GM06990 (cell line): ENCODE measurements around the gene TMF1.

Source experiments
- DNase-seq: peaks from one replicate; pipeline ENCODE4 v3.0.0-alpha.2; 2011; ENCODE audit not compliant: insufficient read length; ENCODE audit errors: extremely low read depth
- H3K27me3 ChIP-seq: replicated peaks from 2 replicates; pipeline ENCODE4 v1.6.0; 2011; ENCODE audit warnings: low read length; ENCODE audit not compliant: control insufficient read depth, insufficient read depth
- H3K36me3 ChIP-seq: 2 replicates; pipeline ENCODE4 v1.5.1; 2011; ENCODE audit warnings: low read length; ENCODE audit not compliant: control insufficient read depth, insufficient read depth
- H3K4me3 ChIP-seq: replicated peaks from 2 replicates; pipeline ENCODE4 v1.5.1; 2011; ENCODE audit warnings: low read depth, mild to moderate bottlenecking, control low read depth, low read length
- TF ChIP-seq, protein P1 (sequence below): IDR thresholded peaks from 2 replicates; pipeline ENCODE4 v1.5.1; 2011; ENCODE audit warnings: low read length, control low read depth, mild to moderate bottlenecking, inconsistent platforms; ENCODE audit not compliant: insufficient read depth, poor library complexity, severe bottlenecking

TMF1 gene

GRCh38 chr3:69013253-69014021, 38.7 kb downstream of the TMF1 start, which contains the start of gene EOGT:
TSS of gene EOGT (minus strand) at chr3:69013684. CDS start at chr3:69009846, 3,838 bp downstream.
- TF ChIP-seq, protein P1, sequence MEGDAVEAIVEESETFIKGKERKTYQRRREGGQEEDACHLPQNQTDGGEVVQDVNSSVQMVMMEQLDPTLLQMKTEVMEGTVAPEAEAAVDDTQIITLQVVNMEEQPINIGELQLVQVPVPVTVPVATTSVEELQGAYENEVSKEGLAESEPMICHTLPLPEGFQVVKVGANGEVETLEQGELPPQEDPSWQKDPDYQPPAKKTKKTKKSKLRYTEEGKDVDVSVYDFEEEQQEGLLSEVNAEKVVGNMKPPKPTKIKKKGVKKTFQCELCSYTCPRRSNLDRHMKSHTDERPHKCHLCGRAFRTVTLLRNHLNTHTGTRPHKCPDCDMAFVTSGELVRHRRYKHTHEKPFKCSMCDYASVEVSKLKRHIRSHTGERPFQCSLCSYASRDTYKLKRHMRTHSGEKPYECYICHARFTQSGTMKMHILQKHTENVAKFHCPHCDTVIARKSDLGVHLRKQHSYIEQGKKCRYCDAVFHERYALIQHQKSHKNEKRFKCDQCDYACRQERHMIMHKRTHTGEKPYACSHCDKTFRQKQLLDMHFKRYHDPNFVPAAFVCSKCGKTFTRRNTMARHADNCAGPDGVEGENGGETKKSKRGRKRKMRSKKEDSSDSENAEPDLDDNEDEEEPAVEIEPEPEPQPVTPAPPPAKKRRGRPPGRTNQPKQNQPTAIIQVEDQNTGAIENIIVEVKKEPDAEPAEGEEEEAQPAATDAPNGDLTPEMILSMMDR = peak; percentile 62
- peaks cover 2% of the 10 kb centered on the region for H3K36me3 ChIP-seq
- DNase-seq = peak; percentile 89
- H3K27me3 ChIP-seq = no peaks in the 10 kb centered on the region
- H3K4me3 ChIP-seq = peak within 1 kb of the TSS; percentile 86

DNA sequence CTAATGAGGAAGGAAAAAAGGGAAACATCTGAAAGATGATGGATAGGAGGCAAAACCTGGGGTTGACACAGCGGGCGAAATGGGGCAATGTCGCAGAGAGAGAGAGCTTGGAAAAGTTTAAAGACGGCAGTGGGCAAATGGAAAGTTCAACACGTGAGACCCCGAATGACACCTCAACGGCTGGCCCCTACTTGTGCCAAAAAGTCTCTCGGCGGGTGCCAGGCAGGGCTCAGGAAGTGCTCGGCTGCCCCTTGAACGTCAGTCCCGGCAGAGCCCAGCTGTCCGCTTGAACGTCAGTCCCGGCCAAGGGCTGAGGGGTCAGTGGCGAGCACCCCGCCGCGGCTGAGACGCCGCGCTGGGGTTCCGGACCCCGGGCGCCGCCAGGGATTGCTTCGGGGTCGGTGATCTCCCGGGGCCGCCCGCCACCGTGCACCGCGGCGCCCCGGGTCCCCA, 39.3 kb downstream of the TMF1 start:
- Histone ChIP-seq H3K36me3 (peaks cover 2% of the 10 kb centered on the region), H3K27me3 (no peaks in the 10 kb centered on the region), H3K4me3 (peak overlapping the region; percentile 86)
- peak; percentile 59 for DNase-seq
- TF ChIP-seq, protein P1 = no peak

- TF ChIP-seq, protein P1 = no peak
- peak overlapping the region; percentile 86 for H3K4me3 ChIP-seq
These were observed 39.9 kb downstream of the TMF1 start for GRCh38 chr3:69012100-69012799.

DNA sequence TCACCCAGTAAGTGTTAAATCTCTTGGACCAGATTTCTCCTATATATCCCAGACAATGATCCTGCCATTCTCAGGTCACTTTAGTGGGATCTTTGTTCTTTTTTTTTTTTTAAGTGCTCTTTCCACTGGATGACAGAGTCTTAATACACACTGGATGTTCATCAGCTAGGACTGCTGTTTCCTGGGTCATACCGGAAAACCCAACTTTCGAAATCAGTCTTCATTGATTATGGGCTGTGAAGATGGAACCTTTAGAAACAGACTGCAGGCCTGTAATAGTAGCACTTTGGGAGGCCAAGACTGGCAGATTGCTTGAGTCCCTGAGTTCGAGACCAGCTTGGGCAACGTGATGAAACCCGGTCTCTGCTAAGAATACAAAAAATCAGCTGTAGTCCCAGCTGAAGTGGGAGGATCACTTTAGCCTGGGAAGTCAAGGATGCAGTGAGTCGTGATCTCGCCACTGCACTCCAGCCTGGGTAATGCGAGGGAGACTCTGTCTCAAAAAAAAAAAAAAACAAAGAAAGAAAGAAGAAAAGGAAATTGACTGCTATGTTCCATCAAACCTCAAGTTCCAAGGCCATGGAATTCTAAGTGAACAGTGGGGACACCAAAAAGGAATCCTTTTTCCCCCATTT, 40.9 kb downstream of the TMF1 start:
- DNase-seq = no peak
- Histone ChIP-seq H3K4me3 (no peak overlapping the region), H3K27me3 (no peaks in the 10 kb centered on the region), H3K36me3 (peaks cover 2% of the 10 kb centered on the region)
- TF ChIP-seq, protein P1 = no peak

More at GRCh38 chr3:69012100-69012799, 39.9 kb downstream of the TMF1 start:
- DNase-seq = no peak
- no peaks in the 10 kb centered on the region for H3K27me3 ChIP-seq
- H3K36me3 ChIP-seq = peaks cover 2% of the 10 kb centered on the region

DNA sequence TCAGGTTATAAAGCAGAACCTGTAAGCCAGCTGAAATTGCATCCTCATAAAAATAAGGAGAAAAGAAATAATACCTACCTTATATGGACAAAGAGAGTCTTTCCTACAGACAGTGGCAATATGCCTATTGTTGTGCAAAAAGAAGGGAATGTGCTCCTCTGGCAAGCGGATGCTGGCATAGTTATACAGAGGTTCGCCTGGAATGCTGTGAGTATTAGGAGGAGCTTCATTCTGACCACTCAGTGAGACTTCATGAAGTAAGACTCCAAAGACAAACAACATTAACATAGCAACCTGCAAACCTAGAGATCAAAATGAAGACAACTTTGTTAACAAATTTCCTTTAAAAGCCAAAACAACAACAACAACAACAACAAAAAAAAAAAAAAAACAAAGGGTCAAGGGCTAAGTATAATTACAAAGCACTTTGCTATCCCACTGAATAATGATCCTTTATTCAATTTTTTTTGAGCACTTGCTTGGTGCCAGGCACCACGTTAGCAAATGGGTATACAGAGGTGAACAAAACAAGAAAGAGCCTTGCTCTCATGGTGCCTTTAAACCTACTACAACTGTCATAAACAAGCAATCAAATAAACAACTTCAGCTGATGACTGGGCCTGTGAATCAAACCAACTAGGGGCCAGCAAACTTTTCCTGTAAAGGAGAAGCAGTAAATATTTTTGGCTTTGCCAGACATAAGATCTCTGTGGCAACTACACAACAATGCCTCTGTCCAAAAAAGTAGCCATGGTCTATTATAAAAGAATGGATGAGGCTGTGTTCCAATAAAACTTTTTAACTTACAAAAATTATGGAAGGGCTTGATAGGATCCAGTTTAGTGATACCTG, 42.3 kb downstream of the TMF1 start:
- DNase-seq = no peak
- H3K27me3 ChIP-seq = no peaks in the 10 kb centered on the region
- no peak overlapping the region for H3K4me3 ChIP-seq
- TF ChIP-seq, protein P1 = no peak
- peaks cover 2% of the 10 kb centered on the region for H3K36me3 ChIP-seq
